Fibroblast of villous mesenchyme (primary cell): Measurements from ENCODE around the gene EXOC2. TPM values are rescaled to one million over a fixed set of nuclear protein-coding genes. Genes with fewer than 3 reads are reported as not detected.

Experiments
- DNase-seq: peaks from one replicate; pipeline ENCODE4 v3.0.0-alpha.2; 2010; ENCODE audit warnings: low read depth
- H3K4me3 ChIP-seq: 2 replicates; pipeline ENCODE4 v1.5.1; 2011; ENCODE audit warnings: low read depth, mild to moderate bottlenecking, low read length
- CTCF ChIP-seq: IDR thresholded peaks from 2 replicates; pipeline ENCODE4 v1.5.1; 2012; ENCODE audit warnings: low read depth, mild to moderate bottlenecking, low read length; ENCODE audit not compliant: insufficient read depth
- total RNA-seq: library from RNA; depleted of rRNA; stranded (reverse); fragments of >200 nt; gene quantifications from 2 replicates; pipeline ENCODE4 v1.2.3, GENCODE V29; 2012

The EXOC2 gene
- total RNA-seq, 1 donor = 29.8 TPM

- DNase-seq = no peak
- no peak overlapping the region for H3K4me3 ChIP-seq
- no peak for TF ChIP-seq CTCF
These were observed 56.5 kb downstream of the EXOC2 start for GRCh38 chr6:636488-636887.

GRCh38 chr6:635233-635632, 57.7 kb downstream of the EXOC2 start:
- TF ChIP-seq CTCF = no peak
- no peak for DNase-seq
- no peak overlapping the region for H3K4me3 ChIP-seq

GRCh38 chr6:633611-634010, 59.3 kb downstream of the EXOC2 start:
- no peak for DNase-seq
- no peak overlapping the region for H3K4me3 ChIP-seq
- no peak for TF ChIP-seq CTCF

GRCh38 chr6:628766-629165, 64.2 kb downstream of the EXOC2 start:
- no peak for DNase-seq
- no peak overlapping the region for H3K4me3 ChIP-seq
- no peak for TF ChIP-seq CTCF

- no peak for TF ChIP-seq CTCF
- no peak overlapping the region for H3K4me3 ChIP-seq
- DNase-seq = peak; percentile 45
These were observed 66.7 kb downstream of the EXOC2 start for GRCh38 chr6:626236-626635.

- H3K4me3 ChIP-seq = no peak overlapping the region
- peak; percentile 33 for TF ChIP-seq CTCF
- peak; percentile 64 for DNase-seq
These were observed 68.0 kb downstream of the EXOC2 start for GRCh38 chr6:624979-625378.

GRCh38 chr6:622462-622861, 70.5 kb downstream of the EXOC2 start:
- no peak overlapping the region for H3K4me3 ChIP-seq
- no peak for TF ChIP-seq CTCF
- no peak for DNase-seq
